Spleen (tissue), 11 donors: ENCODE results near the gene TMEM131L. TPM values are rescaled to one million over a fixed set of nuclear protein-coding genes. Genes with fewer than 3 reads are reported as not detected.
A peak's percentile ranks its signal among the peaks of the same experiment; 100 is the strongest.

Source experiments
- DNase-seq: peaks from one replicate; pipeline ENCODE4 v3.0.0-alpha.2; 2020
- H3K27ac ChIP-seq, 8 donors: fragments of 200-600 bp; sonication (generic) in 7 of 8; 1 replicate in 4 of 8; 2 replicates in 4 of 8; pipeline versions ENCODE4 v1.5.0 to v1.8.0; 2016 to 2021; ENCODE audit warnings: inconsistent platforms in 4 of 8, mild to moderate bottlenecking in 4 of 8, moderate library complexity in 1 of 8
- H3K27me3 ChIP-seq, 7 donors: fragments of 200-600 bp; sonication (generic) in 6 of 7; replicated peaks in 1 of 7; 1 replicate in 4 of 7; 2 replicates in 3 of 7; pipeline versions ENCODE4 v1.5.0 to v1.8.0; 2016 to 2021; ENCODE audit warnings: inconsistent platforms in 3 of 7, mild to moderate bottlenecking in 1 of 7
- H3K36me3 ChIP-seq, 6 donors: fragments of 200-600 bp; sonication (generic) in 5 of 6; 1 replicate in 4 of 6; 2 replicates in 2 of 6; pipeline versions ENCODE4 v1.5.0 to v1.8.0; 2016 to 2021; ENCODE audit warnings: inconsistent platforms in 2 of 6
- H3K4me1 ChIP-seq, 6 donors: fragments of 200-600 bp; sonication (generic) in 5 of 6; 1 replicate in 3 of 6; 2 replicates in 3 of 6; pipeline versions ENCODE4 v1.5.0 to v1.8.0; 2016 to 2021; ENCODE audit warnings: inconsistent platforms in 3 of 6
- H3K4me3 ChIP-seq, 8 donors: fragments of 200-600 bp; sonication (generic) in 7 of 8; 1 replicate in 4 of 8; 2 replicates in 4 of 8; pipeline versions ENCODE4 v1.5.0 to v1.8.0; 2016 to 2021; ENCODE audit warnings: inconsistent platforms in 4 of 8, mild to moderate bottlenecking in 4 of 8, moderate library complexity in 2 of 8
- H3K9me3 ChIP-seq, 8 donors: fragments of 200-600 bp; sonication (generic) in 7 of 8; 1 replicate in 4 of 8; 2 replicates in 4 of 8; pipeline versions ENCODE4 v1.5.0 to v1.8.0; 2016 to 2021; ENCODE audit warnings: inconsistent platforms in 4 of 8
- POLR2A ChIP-seq, 3 donors: fragments of 450-650 bp; IDR thresholded peaks; one replicate each; pipeline ENCODE4 v1.5.1; 2017; ENCODE audit warnings: antibody characterized with exemption in 3 of 3, mild to moderate bottlenecking in 1 of 3
- POLR2AphosphoS5 ChIP-seq, 3 donors: sonication (generic); formaldehyde crosslinking; IDR thresholded peaks; one replicate each; pipeline ENCODE4 v1.5.1; 2017; ENCODE audit warnings: antibody characterized with exemption in 3 of 3
- WGBS, 5 donors: extraction: QIAGEN DNeasy Blood & Tissue Kit in 3 of 5; methylation state at CpG; one replicate each; pipeline versions ENCODE4 v1.1.5 to v1.1.7; 2013 to 2018; 5-methylcytosine and 5-hydroxymethylcytosine counted together
- intact Hi-C: fragments of 100-400 bp; cut with DNase I; formaldehyde crosslinking; loops from one replicate; pipeline ENCODE4 v1.15.0; 2023; ENCODE audit warnings: low total_unique reads
- polyA plus RNA-seq, 3 donors: library from polyadenylated mRNA; stranded (reverse); fragments of 200-250 nt; gene quantifications; one replicate each; pipeline ENCODE4 v1.2.1, GENCODE V29; 2013
- total RNA-seq, 7 donors: library from RNA; depleted of rRNA in 3 of 7; stranded (reverse); fragments of >200 nt in 3 of 7; fragmentation: NEBNext Ultra II Directional in 4 of 7; extraction: Animal tissue kit (Norgen Biotek cat#: 25700) in 4 of 7; gene quantifications; one replicate each; pipeline versions ENCODE4 v1.1.0 to v1.2.1, GENCODE V29; 2016 to 2021
- TF ChIP-seq, protein P1 (sequence below), 11 experiments: fragments of 200-600 bp in 7 of 11; fragments of 450-650 bp in 4 of 11; sonication (generic) in 4 of 11; IDR thresholded peaks in 8 of 11; conservative IDR thresholded peaks in 3 of 11; 1 replicate in 7 of 11; 2 replicates in 4 of 11; pipeline versions ENCODE4 v1.4.0 to v1.8.0; 2016 to 2021; ENCODE audit warnings: antibody characterized with exemption in 11 of 11, inconsistent platforms in 4 of 11, mild to moderate bottlenecking in 1 of 11
- donor health status: healthy with polysubstance abuse.
- donor health status: DM: no; HTN: no; CAD: no; lungs with moderate emphysema.
- donor health status: DM: no; HTN: no; CAD: no.
- donor health status: Bipolar disorder and iron deficiency.
- donor health status: healthy.
- donor health status: DM: no; HTN: no; CAD: no.
- donor health status: DM: yes; HTN: yes; CAD: no.

Gene TMEM131L
- total and polyA plus RNA-seq, 10 donors = 20.9 to 105 (median 80.1) TPM

DNA sequence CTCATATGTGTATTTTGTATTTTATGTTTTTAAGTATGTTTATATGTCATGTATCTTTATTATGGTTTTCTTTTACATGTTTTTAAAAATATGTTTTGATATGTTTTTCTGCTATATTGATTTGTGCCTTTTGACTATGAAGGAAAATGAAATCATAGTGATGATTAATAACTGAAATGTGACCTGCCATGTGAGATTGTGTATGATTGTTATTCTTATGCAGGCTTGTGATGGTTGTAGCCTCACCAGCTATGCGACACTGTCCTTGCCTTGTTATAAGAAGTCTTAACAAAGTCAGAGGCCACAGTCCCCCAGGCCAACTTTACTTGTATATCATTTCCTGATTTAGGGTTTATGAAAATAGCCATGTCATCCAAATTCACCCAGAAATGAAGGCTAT, 83.2 kb downstream of the TMEM131L start:
- no peak for DNase-seq
- TF ChIP-seq, protein P1, sequence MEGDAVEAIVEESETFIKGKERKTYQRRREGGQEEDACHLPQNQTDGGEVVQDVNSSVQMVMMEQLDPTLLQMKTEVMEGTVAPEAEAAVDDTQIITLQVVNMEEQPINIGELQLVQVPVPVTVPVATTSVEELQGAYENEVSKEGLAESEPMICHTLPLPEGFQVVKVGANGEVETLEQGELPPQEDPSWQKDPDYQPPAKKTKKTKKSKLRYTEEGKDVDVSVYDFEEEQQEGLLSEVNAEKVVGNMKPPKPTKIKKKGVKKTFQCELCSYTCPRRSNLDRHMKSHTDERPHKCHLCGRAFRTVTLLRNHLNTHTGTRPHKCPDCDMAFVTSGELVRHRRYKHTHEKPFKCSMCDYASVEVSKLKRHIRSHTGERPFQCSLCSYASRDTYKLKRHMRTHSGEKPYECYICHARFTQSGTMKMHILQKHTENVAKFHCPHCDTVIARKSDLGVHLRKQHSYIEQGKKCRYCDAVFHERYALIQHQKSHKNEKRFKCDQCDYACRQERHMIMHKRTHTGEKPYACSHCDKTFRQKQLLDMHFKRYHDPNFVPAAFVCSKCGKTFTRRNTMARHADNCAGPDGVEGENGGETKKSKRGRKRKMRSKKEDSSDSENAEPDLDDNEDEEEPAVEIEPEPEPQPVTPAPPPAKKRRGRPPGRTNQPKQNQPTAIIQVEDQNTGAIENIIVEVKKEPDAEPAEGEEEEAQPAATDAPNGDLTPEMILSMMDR (IDR thresholded peaks at IDR 0.05 in 8 of 11, conservative IDR thresholded peaks at IDR 0.05 in 3 of 11) = no peak
- TF ChIP-seq POLR2AphosphoS5 (IDR thresholded peaks at IDR 0.05) (no peak), POLR2A (IDR thresholded peaks at IDR 0.05) (no peak)
- H3K4me1 ChIP-seq = peaks cover 13 to 89% (median 44%) of the 10 kb centered on the region in 6 donors
- H3K4me3 ChIP-seq = no peak overlapping the region
- 66 to 80% (median 74%) methylated on average over 1 of the region's 1 CpG for WGBS, 5 donors
- intact Hi-C loops = no loop called here
- H3K27ac ChIP-seq = peak overlapping the region in 1 of 8 donors; percentile 16
- H3K27me3 ChIP-seq = no peaks in the 10 kb centered on the region
- H3K9me3 ChIP-seq = no peaks in the 10 kb centered on the region
- peaks cover 0 to 55% (median 14%) of the 10 kb centered on the region in 6 donors for H3K36me3 ChIP-seq

DNA sequence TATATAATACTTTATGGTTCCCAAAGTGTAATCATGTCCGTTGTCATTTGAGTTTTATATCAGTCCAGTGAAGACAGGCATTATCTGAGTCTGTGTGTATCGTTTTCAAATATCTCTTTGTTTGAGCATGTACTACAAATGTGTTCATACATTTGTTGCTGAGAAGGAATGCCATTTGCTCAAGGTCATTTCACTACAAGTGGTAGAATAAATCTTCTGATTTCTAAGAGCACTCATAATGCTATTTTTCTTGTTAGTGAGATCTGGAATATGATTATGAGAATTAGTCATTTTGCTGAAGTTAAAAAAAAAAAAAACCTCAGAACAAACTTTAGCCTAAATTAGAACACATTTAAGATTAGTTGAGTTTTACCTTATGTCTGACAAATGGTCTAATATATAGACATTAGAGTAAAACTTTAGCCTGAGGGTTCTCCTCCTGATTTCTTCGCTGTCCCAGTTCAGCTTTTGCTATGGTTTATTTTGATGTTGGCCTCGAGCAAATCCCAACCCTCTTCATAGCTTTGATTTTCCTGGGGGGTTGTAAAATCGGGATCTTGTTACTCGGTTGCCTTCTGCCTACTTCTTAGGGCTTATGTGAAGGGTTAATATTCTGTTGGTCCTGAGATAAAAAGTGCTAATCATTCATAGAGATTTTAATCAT, 87.1 kb downstream of the TMEM131L start:
- no peaks in the 10 kb centered on the region for H3K27me3 ChIP-seq
- H3K4me1 ChIP-seq = peaks cover 4 to 85% (median 27%) of the 10 kb centered on the region in 6 donors
- H3K9me3 ChIP-seq = no peaks in the 10 kb centered on the region
- H3K4me3 ChIP-seq = no peak overlapping the region
- WGBS, 5 donors = 71 to 91% (median 82%) methylated on average over 6 of the region's 6 CpGs
- intact Hi-C loops = no loop called here
- no peak for DNase-seq
- H3K36me3 ChIP-seq = peaks cover 0 to 72% (median 32%) of the 10 kb centered on the region in 6 donors
- TF ChIP-seq, protein P1 (IDR thresholded peaks at IDR 0.05 in 8 of 11, conservative IDR thresholded peaks at IDR 0.05 in 3 of 11) = no peak
- no peak for TF ChIP-seq POLR2A (IDR thresholded peaks at IDR 0.05)
- TF ChIP-seq POLR2AphosphoS5 (IDR thresholded peaks at IDR 0.05) = no peak
- no peak overlapping the region for H3K27ac ChIP-seq

DNA sequence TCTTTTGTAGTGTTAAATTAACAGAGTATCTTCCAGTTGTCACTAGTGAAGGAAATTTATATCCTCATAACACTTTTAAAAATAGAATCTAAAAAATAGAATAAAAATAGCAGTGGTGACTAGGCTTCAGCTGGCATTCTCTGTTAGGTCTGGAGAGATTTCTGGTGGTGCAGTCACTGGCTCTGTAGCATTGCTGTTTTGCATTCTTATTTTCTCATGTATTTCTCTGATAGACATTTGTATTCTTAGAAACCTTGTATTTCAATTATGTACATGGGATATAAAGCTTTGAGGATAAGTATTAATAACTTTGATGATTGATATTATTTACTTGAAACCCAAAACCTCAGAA, 87.6 kb downstream of the TMEM131L start:
- Histone ChIP-seq H3K36me3 (peaks cover 0 to 75% (median 35%) of the 10 kb centered on the region in 6 donors), H3K4me1 (peaks cover 4 to 85% (median 22%) of the 10 kb centered on the region in 6 donors), H3K27me3 (no peaks in the 10 kb centered on the region), H3K4me3 (no peak overlapping the region), H3K9me3 (no peaks in the 10 kb centered on the region), H3K27ac (no peak overlapping the region)
- intact Hi-C loops = no loop called here
- no peak for TF ChIP-seq POLR2A (IDR thresholded peaks at IDR 0.05)
- TF ChIP-seq, protein P1 (IDR thresholded peaks at IDR 0.05 in 8 of 11, conservative IDR thresholded peaks at IDR 0.05 in 3 of 11) = no peak
- TF ChIP-seq POLR2AphosphoS5 (IDR thresholded peaks at IDR 0.05) = no peak
- no peak for DNase-seq

DNA sequence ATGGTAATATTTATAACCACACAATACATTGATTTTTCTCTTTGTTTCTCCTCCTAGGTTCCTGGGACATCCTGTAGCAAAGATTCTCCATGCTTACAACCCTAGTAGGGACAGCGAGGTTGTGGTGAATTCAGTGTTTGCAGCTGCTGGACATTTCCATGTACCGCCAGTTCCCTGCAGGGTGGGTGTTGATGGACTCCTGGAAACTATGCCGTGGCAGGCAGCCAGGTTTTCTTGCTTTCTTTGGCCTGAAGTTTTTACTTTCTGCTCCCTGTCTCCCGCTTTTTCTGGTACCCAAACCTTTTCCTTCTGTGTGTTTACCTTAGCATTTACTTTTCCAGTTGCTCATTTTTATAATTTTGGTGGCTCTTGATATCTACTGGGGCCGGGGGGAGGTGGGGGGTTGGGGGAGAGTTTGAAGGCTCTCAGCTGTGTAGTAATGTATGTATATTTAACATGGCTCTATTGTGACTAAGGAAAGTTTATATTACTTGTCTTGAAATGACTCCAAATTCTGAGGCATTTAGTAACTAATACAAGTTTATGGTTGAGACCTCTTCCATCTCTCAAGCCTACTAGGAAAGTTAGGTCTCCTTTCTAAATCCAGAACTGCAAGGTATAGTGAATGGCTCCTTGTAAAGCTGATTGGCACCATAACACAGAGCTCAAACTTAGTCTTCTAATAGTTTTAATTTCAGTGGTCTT, 89.7 kb downstream of the TMEM131L start:
- Histone ChIP-seq H3K27me3 (no peaks in the 10 kb centered on the region), H3K9me3 (peaks cover 0 to 3% (median 0%) of the 10 kb centered on the region in 8 donors), H3K27ac (no peak overlapping the region), H3K4me3 (no peak overlapping the region), H3K36me3 (peaks cover 0 to 86% (median 49%) of the 10 kb centered on the region in 6 donors), H3K4me1 (peaks cover 0 to 78% (median 13%) of the 10 kb centered on the region in 6 donors)
- 71 to 83% (median 78%) methylated on average over 5 of the region's 5 CpGs for WGBS, 5 donors
- peak in 1 of 3 donors; percentile 38 for TF ChIP-seq POLR2AphosphoS5 (IDR thresholded peaks at IDR 0.05)
- TF ChIP-seq, protein P1 (IDR thresholded peaks at IDR 0.05 in 8 of 11, conservative IDR thresholded peaks at IDR 0.05 in 3 of 11) = no peak
- no peak for DNase-seq
- intact Hi-C loops = no loop called here
